GM18520 (cell line): Measurements from ENCODE around the gene KIF3A.

Experiments used
- ATAC-seq: cut with Tn5 transposase; IDR thresholded peaks from one replicate; pipeline ENCODE4 v1.9.1; 2021; ENCODE audit not compliant: unreplicated experiment

The KIF3A gene

DNA sequence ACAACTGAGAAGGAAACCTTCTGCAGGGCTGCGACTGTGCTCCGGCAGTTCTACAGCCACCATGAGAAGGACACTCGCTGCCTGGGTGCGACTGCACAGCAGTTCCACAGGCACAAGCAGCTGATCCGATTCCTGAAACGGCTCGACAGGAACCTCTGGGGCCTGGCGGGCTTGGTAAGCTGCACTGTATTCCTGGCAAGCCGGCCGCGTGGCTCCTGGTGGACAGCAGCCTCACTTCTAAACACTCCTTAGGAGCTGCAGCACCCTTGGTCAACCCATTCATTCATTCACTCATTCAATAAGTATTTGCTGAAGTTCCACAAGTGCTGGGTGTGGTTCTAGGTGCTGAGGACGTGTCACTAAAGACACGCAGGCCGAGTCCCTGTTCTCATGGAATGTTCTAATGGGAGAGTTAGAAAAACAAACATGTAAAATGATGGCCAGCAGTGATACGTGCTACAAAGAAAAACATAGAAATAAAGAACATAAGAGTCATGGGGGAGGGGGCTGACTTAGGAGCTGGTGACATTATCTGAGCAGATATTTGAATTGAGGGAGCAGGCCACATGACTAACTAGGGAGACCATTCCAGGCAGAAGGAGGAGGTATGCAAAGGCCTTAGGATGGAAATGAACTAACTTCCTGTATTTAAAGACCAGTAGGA is 57.5 kb downstream of the KIF3A start:
- ATAC-seq: no peak

DNA sequence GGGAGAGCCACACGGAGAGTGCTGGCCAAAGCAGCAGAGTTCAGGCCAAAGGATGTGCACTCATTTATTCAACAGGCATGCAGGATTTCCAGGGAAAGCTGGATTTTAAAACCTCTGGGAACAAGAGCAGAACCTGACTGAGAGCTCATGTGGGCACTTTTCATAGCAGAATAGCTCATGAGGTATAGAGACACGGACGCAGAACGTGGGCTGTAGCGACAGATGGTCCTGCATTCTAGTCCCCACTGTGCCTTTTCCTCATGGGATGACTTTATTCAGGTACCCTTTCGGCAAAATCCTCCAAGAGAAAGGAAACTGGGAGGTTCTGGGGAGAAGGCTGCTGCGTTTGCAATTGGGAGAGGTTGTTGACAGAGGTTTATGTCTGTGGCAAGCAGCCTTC is 58.2 kb downstream of the KIF3A start:
- no peak for ATAC-seq

DNA sequence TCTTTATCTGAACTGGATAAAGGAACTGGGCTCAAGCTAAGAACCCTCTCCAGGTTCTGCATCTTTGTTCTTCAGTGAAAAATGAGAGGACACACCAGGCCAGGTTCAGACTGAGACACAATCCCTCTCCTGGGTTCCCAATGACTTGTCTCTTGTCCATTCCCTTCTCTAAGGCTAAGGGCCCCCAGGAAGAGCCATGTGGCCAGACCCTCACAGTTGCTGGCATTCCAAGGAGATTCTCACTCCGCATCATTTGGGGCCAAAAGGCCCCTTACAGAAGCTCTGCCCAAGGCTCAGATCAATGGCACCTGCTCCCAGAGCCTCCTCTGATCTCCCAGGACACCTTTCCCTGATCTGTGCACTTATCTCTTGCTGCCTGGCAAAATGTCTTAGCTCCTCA is 58.6 kb downstream of the KIF3A start:
- ATAC-seq: no peak

DNA sequence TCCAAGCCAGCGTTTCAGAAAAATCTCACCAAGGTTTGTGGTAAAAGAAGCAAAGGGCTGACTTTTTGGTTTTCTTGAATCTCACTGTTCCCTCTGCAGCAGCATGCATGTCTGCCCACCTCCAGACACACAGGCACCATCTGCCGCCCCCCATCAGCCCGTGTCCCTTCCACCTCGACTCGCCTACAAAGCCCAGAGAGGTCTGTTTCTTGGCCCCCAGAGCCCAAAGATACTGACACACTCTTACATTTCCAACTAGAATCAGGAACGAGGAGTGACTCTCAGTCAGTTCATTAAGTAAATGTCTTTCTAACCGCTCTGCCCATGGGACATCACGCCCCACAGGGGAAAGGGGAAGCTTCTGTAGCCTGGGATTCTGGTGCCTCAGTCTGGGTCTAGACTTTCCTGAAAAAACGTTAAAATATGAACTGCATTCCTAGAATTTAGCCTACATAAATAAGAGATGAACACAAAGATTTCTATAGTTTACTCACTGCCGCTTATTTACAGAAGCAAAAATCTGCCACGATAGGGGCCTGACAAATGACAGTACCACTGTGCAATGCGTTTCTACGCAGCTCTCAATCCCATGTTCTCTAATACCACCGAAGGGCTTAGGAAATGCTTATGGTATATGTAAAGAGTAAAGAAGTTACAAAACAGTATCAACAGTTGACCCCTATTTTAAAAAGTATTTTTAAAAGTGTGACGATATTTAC is 59.5 kb downstream of the KIF3A start:
- ATAC-seq: no peak

DNA sequence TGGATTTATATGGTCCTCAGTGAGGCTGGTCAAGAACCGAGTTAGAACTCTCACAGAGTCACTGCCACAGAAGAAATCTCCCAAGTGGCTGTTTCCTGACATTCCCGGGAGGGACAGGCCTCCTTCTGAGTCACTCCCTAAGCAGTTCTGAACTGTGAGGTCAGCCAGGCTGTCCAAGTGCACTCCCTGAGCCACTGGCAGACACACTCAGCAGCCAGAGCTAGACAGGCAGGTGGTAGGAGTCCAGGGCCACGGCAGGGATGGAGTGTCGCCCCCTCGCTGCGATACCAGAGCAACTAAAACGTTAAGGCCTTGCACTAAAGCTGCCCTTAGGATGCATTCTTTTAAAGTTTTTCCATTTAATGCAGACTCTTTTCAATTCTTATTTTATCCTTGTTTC is 60.2 kb downstream of the KIF3A start:
- ATAC-seq: no peak

DNA sequence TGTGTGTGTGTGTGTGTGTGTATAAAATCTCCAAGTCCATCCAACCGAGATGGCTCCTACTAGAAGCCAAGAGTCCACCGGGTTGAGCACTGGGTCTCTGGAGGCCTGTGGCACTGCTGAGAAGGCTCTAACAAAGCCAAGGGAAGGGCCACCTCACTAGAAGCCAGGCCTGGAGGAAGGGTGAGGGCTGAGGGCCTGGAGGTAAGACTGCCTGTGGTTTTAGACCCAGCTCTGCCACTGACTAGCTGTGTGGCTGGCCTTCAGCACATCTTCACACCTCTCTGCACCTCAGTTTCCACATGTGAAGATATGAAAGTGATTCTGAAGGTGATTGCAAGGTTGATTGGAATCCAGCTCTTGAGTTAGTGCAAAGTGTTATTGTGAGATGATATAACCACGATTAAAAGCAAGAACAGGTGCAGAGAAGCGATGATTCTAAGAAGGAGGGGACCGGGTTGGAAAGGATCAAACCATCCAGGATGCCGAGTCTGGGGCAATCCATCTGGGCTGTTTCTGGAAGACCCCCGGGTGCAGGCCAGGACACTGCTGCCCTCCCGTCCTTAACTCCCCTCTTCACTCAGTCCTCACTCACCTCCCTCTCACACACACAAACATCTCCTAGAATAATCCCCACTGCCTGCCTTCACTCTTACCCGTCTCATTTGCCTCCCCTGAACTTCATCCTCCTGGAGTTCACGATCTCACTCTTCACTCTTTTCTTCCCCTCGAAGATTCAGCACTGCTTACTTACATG is 61.2 kb downstream of the KIF3A start:
- no peak for ATAC-seq

DNA sequence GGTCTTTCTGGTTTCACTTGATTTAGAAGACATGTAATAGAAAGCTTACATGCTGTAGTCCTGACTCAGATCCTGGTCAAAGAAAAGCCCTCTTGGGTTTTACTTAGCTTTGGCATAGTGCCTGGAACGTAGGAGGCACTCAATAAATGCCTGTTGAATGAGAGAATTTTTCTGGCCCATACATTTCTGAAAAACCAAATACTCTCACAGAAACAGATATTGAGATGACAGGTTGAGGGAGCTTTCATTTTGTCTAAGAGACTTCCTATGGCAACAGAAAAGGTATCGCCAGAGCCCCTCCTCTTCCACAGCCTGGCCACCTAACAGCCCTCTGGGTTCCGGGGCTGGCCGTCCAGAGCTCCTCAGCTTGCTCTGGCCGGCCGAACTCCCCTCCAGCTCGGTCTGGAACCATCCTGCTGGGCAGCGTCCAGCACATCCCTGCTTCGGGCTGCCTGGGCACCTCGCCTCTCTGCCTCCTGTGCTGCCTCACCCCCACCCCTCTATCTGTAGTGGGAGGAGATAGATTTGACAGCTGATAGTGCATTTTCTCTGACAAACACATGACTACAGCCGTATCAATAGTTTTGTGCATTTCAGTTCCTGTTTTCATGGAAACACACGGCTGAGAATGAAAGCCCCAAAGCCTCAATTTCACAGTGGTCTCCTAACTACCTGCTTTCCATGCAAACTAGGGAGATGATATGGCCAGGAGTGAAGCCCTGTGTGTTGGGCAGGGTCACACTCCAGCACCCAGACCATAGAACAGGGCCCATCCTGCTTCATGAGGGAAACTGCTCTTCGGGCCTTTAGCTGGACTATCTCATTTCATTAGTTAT is 62.5 kb downstream of the KIF3A start:
- ATAC-seq: peak; percentile 67

DNA sequence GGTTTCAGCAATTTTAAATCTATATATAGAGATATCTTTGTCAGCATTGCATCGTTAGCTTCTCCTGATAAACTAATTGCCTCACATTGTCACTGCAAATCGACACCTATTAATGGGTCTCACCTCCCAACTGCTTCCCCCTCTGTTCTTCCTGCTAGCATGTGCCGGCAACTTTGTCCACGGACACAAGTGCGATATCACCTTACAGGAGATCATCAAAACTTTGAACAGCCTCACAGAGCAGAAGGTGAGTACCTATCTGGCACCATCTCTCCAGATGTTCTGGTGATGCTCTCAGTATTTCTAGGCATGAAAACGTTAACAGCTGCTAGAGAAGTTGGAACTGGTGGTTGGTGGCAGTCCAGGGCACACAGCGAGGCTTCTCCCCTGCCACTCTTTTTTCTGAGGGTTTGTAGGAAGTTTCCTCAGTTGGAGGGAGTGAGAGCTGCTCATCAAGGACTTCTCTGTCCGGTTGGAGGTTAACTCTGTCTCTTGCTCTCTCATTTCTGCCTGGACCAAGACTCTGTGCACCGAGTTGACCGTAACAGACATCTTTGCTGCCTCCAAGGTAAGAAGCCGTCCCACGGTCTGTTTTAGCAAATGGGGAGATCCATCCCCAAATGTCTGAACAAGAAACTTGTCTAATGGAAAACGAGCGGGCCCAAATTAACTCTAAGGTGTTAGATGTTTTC is 63.3 kb downstream of the KIF3A start, which contains the start of gene IL4:
Gene IL4 (plus strand): TSS at position 51 of the 692 bp plus-strand sequence. CDS start 62 bp downstream, at position 113.
- peak; percentile 9 for ATAC-seq

DNA sequence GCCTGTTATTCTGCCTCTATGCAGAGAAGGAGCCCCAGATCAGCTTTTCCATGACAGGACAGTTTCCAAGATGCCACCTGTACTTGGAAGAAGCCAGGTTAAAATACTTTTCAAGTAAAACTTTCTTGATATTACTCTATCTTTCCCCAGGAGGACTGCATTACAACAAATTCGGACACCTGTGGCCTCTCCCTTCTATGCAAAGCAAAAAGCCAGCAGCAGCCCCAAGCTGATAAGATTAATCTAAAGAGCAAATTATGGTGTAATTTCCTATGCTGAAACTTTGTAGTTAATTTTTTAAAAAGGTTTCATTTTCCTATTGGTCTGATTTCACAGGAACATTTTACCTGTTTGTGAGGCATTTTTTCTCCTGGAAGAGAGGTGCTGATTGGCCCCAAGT is 63.9 kb downstream of the KIF3A start:
- no peak for ATAC-seq

DNA sequence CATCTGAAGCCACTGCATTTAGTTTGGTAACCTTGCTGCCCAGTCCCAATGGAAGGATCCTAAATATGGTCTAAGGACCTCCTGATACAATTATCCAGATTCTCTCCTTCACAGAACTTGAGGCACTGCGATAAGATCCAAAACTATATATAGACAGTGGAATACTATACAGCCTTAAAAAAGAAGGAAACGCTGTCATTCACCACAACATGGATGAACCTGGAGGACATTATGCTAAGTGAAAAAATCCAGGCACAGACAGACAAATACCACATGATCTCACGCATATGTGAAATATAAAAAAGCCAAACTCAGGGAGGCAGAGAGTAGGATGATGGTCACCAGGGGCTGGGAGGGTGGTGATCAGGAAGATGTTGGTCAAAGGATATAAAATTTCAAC is 66.3 kb downstream of the KIF3A start:
- no peak for ATAC-seq

DNA sequence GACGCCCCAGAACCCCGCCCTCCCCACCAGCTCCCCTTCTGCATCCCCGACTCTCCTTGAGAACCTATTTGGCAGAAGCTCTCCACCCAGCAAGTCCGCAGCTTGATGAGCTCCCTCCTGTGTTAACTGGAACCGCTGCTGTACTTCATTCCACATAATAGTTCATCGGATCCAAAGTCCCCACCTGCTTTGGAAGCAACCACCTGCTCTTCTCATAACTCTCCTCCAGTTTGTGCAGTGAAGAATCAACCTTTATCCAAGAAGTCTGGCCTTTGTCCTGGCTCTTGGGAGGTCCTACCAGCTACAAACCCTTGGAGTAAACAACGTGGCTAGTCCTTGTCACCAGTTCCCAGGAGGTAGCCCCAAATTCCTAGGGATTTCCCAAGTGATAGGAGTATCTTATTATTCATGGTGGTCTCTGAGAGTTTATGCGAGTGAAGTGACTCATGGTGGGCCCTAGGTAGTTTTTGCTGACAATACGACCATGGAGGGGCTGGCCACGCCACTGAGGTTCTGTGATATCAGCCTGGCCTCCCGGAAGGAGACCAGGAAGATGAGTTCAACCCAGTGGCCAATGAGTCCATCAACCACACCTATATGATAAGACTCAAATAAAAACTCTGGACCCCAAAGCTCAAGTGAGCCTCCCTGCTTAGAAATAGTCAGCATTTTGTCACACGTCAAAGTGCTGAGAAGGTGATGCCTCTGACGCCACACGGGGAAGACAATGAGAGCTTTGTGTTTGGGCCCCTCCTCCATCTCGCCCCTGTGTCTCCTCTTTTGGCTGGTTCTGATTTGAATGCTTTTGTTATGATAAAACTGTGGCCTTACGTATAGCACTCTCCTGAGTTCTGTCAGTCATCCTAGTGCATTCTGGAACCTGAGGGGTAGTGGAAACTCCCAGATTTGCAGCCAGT is 67.1 kb downstream of the KIF3A start:
- no peak for ATAC-seq

DNA sequence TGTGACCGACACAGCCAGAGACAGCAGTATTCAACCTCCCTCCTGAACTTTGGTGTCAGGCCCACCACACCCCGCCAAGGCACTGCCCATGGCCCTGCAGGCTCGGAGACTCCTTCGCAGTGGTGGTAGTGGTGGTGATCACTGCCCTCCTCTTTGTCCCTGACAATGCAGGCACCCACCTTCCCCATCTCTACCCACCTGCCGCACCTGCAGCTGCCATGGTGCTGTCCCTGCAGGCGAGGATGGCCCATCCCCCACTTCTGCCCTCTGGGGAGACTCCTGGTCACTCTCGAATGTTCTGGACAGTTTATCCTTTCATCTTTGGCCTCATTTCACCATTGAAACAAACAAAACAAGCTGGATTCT is 67.9 kb downstream of the KIF3A start:
- no peak for ATAC-seq

DNA sequence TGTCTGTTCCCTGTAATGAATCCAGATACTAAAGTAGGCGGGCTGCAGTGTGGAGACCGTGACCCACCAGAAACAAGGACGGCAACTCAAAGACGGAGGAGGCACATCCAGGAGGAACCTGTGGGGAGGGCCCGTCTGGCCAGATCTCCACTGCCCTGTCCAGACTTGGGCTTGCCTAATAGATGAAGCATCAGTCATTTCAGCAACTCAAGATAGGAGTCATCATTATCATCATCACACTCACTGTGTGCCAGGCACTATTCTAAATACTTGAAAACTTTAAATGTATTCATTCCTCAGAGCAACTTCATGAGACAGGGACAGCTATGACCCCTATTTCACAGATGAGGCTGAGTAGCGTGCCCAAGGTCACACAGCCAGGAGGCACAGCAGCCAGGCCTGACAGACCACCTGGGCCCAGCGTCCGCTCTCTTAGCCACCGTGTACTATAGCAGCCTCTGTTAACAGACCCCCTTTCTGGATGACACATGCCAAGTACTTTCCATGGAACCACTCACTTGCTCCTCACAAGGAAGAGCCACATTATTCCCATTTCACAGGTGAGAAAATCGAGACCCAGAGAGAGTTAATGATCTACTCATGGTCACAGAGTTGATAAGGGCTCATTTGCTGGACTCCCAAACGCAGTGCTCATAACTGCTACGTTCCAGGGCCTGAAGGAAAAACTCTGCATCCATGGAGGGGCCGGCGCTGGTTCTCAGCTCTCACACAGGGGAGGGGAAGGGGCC is 68.5 kb downstream of the KIF3A start:
- ATAC-seq: no peak

DNA sequence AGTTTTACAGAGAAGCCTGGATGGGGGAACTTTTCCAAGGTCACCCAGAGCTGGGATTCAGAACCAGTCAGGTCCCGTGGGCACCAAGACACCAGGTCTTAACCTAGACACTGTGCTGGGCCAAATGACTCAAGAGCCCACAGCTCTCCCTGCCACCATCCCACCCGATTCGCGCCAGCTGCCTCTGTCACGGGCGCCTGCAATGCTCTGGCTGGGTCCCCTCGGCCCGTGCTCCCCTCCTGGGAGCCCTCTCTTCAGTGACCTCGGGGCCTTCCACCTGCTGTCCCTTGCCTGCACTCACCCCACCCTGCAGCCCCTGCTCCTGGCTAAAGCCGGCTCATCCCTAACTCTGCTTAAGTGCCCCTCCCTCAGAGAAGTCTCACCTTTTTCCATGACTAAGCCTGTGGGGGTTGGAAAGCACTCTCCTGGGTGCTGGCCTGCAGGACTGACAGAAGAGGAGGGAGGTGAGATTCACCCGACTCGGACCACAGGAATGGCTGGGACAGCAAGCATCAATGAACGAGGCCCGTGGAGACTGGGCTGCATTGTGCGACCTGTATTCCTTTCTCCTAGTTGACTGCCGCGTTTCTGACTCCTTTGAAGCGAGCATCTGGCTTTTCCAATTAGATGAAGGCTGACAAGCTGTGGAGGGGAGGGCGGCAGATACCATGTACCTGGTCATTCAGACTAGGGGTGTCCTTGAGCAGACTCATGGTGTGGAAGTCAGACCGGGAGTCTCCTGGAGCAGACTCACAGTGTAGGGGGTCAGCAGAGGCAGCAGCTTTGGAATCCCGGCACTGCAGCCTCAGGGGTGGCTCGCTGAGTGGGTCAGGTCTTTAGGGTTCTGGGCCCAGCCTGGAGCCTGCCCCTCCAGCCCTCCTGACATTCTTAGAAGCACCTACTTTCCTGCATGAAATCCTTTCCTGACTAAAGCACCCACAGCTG is 69.3 kb downstream of the KIF3A start:
- ATAC-seq: no peak

DNA sequence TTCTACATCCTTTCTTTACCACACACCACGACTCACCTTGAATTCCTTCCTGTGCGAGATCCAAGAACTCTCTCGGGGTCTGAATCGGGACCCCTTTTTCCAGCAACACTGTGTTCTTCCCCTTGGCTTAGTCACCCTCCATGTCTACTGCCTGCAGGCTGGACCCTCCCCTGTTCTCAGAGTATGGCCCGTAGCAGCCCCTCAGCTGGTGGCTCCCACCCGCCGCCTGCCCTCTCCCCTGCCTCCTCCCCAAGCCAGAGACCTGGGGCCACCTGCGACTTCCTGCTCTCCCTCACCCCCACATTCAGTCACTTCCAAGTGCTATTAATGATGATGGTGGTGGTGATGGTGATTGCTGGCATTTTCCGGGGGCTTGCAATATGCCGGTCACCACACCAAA is 70.0 kb downstream of the KIF3A start:
- ATAC-seq: no peak

DNA sequence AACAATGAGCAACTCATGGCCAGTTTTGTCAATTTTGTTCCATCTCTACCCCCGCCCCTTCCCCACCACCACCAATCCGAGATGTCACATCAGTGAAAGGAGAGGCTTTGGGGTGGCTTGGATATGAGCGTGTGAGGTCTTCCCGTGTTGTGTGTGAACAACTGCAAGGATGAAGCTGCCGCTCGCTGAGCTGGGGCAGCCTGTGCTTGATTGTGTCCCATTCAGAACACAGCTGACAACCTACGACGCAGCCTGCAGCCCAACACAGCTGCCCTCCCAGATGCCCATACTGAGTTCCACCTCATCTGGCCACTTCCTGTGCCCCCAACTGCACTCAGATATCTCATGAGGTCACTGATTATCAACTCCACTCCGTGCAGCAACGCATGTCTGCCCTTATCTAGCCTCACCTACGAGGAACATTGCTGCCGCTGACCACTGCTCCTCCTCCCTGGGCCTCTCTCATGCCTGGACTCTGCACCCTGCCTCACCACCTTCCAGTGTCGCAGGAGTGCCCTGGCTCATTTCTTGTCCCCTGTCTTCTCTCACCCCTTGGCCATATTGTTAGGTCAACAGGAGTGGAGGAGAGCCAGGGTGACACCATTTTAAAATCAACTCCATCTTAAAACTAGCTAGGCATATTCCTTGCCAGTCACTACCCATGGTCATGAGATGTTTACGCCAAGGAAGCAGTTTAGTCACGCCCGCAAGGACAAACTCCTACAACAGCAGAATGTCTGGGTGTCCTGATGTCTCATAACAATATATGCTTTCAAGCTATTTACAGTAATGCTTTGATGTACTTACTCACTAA is 70.8 kb downstream of the KIF3A start:
- ATAC-seq: no peak

DNA sequence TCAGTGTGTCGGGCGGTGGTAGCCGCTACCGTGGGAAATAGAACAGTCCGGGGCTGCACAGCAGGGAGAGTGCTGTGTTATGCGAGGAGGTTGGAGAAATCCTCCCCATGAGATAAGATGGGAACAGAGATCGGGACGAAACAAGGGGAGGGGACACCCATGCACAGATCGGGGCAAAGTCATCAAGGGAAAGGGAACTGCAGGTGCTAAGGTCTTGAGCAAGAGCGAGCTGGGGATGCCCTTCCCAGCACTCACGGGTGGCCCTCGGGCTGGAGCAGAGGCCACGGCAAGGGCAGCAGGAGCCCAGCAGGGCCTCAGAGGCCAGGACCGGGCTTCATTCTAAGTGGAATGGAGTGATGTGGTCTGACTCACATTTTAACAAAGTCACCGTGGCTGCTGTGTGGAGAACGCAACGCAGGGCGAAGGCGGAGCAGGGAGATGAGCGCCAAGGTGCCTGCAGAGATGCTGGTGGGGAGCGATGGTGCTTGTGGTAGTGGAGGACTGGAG is 71.7 kb downstream of the KIF3A start:
- no peak for ATAC-seq
